A549 (cell line): Measurements from ENCODE around the gene DVL1. TPM values are rescaled to one million over a fixed set of nuclear protein-coding genes. Genes with fewer than 3 reads are reported as not detected.

ENCODE experiments used
- ATAC-seq, 2 experiments: fragments of 200-7000 bp in 1 of 2; fragments of >200 bp in 1 of 2; cut with Nextera tagmentation in 1 of 2; cut with Tn5 transposase in 1 of 2; 3 replicates each; pipeline versions ENCODE4 v1.8.0 to v1.9.1; 2018 to 2020; ENCODE audit warnings: mild to moderate bottlenecking in 1 of 2, moderate library complexity in 1 of 2
- CTCF ChIA-PET: fragments of 300-600 bp; sonication (Branson Sonifier 250); formaldehyde crosslinking; extraction: SDS; loops from one replicate; lab custom pipeline; 2021; ENCODE audit warnings: antibody characterized with exemption, inconsistent platforms; lab: Yijun Ruan, JAX
- POLR2A ChIA-PET: fragments of 350-600 bp; formaldehyde crosslinking; extraction: SDS; loops from one replicate; lab custom pipeline; 2021; ENCODE audit warnings: antibody characterized with exemption, inconsistent platforms; lab: Yijun Ruan, JAX
- DNase-seq, 2 experiments: peaks; one replicate each; pipeline versions ENCODE4 v3.0.0 to v3.0.0-alpha.2; 2011 to 2016; ENCODE audit warnings: low read depth in 1 of 2, low spot score in 1 of 2
- FAIRE-seq: peaks from 2 replicates; lab custom pipeline; 2011; peaks lifted over from hg19 to GRCh38; lab: Jason Lieb, UNC
- H3K27ac ChIP-seq, 2 experiments: fragments of >200 bp; sonication (Bioruptor Twin); formaldehyde crosslinking; 3 replicates each; pipeline ENCODE4 v1.5.1; 2016 to 2017
- H3K4me1 ChIP-seq: fragments of >200 bp; sonication (Bioruptor Twin); formaldehyde crosslinking; 3 replicates; pipeline ENCODE4 v1.6.1; 2016
- H3K4me2 ChIP-seq: fragments of >200 bp; sonication (Bioruptor Twin); formaldehyde crosslinking; 3 replicates; pipeline ENCODE4 v1.6.1; 2016
- H3K4me3 ChIP-seq: fragments of >200 bp; sonication (Bioruptor Twin); formaldehyde crosslinking; 3 replicates; pipeline ENCODE4 v1.5.1; 2016
- H3K9me3 ChIP-seq: fragments of >200 bp; sonication (Bioruptor Twin); formaldehyde crosslinking; 3 replicates; pipeline ENCODE4 v1.6.1; 2016
- ATOH8 ChIP-seq: fragments of 250-450 bp; sonication (Bioruptor Pico); IDR thresholded peaks from 2 replicates; pipeline ENCODE4 v1.5.0; 2020; ENCODE audit warnings: low read depth, mild to moderate bottlenecking, moderate library complexity
- BHLHE40 ChIP-seq: IDR thresholded peaks from 2 replicates; pipeline ENCODE4 v1.6.1; 2012; ENCODE audit warnings: low read depth, low read length, inconsistent platforms
- CBX2 ChIP-seq: fragments of 200-600 bp; sonication (generic); IDR thresholded peaks from 2 replicates; pipeline ENCODE4 v1.6.1; 2016; ENCODE audit warnings: low read depth, mild to moderate bottlenecking, borderline replicate concordance
- CEBPB ChIP-seq, 2 experiments: fragments of >200 bp in 1 of 2; sonication (Bioruptor Twin) in 1 of 2; formaldehyde crosslinking in 1 of 2; IDR thresholded peaks; 2 replicates each; pipeline ENCODE4 v1.6.1; 2012 to 2016
- FOSB ChIP-seq: fragments of 250-450 bp; sonication (Bioruptor Pico); IDR thresholded peaks from 2 replicates; pipeline ENCODE4 v1.5.0; 2020; ENCODE audit warnings: mild to moderate bottlenecking, moderate library complexity
- FOXS1 ChIP-seq: fragments of 250-450 bp; sonication (Bioruptor Pico); IDR thresholded peaks from 2 replicates; pipeline ENCODE4 v1.5.0; 2020; ENCODE audit warnings: mild to moderate bottlenecking, moderate library complexity
- GATA3 ChIP-seq: IDR thresholded peaks from 2 replicates; pipeline ENCODE4 v1.6.1; 2012; ENCODE audit warnings: borderline replicate concordance
- HOXA7 ChIP-seq: fragments of 250-450 bp; sonication (Bioruptor Pico); IDR thresholded peaks from 2 replicates; pipeline ENCODE4 v1.5.0; 2020; ENCODE audit warnings: mild to moderate bottlenecking, moderate library complexity
- HOXB13 ChIP-seq: fragments of 250-450 bp; sonication (Bioruptor Pico); IDR thresholded peaks from 2 replicates; pipeline ENCODE4 v1.5.0; 2020; ENCODE audit warnings: low read depth, mild to moderate bottlenecking, moderate library complexity
- HOXB5 ChIP-seq: fragments of 250-450 bp; sonication (Bioruptor Pico); IDR thresholded peaks from 2 replicates; pipeline ENCODE4 v1.5.0; 2020; ENCODE audit warnings: mild to moderate bottlenecking, moderate library complexity
- JUN ChIP-seq, 2 experiments: fragments of >200 bp; sonication (Bioruptor Twin); formaldehyde crosslinking; IDR thresholded peaks; 2 replicates in 1 of 2; 3 replicates in 1 of 2; pipeline ENCODE4 v1.6.1; 2016 to 2017
- MYC ChIP-seq: IDR thresholded peaks from 2 replicates; pipeline ENCODE4 v1.6.1; 2012; ENCODE audit warnings: mild to moderate bottlenecking, inconsistent platforms, low read length, improper control_type of control experiment, borderline replicate concordance
- NFE2L2 ChIP-seq: fragments of 150-350 bp; conservative IDR thresholded peaks from 2 replicates; pipeline ENCODE4 v1.6.1; 2014; ENCODE audit warnings: low read length
- NPAS2 ChIP-seq: fragments of 250-450 bp; sonication (Bioruptor Pico); IDR thresholded peaks from 2 replicates; pipeline ENCODE4 v1.8.0; 2022; ENCODE audit warnings: mild to moderate bottlenecking, moderate library complexity, borderline replicate concordance
- PHF8 ChIP-seq: fragments of 200-600 bp; sonication (generic); IDR thresholded peaks from 2 replicates; pipeline ENCODE4 v1.6.1; 2016; ENCODE audit warnings: low read depth, mild to moderate bottlenecking, antibody characterized with exemption, moderate library complexity, borderline replicate concordance
- POLR2AphosphoS2 ChIP-seq: conservative IDR thresholded peaks from 2 replicates; pipeline ENCODE4 v1.6.1; 2012; ENCODE audit warnings: low read length, improper control_type of control experiment, inconsistent platforms
- RCOR1 ChIP-seq: fragments of 150-350 bp; IDR thresholded peaks from 2 replicates; pipeline ENCODE4 v1.6.1; 2014; ENCODE audit warnings: antibody characterized with exemption, low read length, low read depth
- RFX5 ChIP-seq: fragments of 450-650 bp; IDR thresholded peaks from 2 replicates; pipeline ENCODE4 v1.7.1; 2014; ENCODE audit warnings: antibody characterized with exemption, mild to moderate bottlenecking, moderate library complexity
- SMC3 ChIP-seq: fragments of >200 bp; sonication (Bioruptor Twin); formaldehyde crosslinking; IDR thresholded peaks from 3 replicates; pipeline ENCODE4 v1.6.1; 2018; ENCODE audit warnings: inconsistent platforms
- TFCP2L1 ChIP-seq: fragments of 250-450 bp; sonication (Bioruptor Pico); IDR thresholded peaks from 2 replicates; pipeline ENCODE4 v1.5.0; 2021; ENCODE audit warnings: mild to moderate bottlenecking
- ZC3H11A ChIP-seq: fragments of 450-650 bp; IDR thresholded peaks from 2 replicates; pipeline ENCODE4 v1.6.1; 2014; ENCODE audit warnings: antibody characterized with exemption, mild to moderate bottlenecking
- ZSCAN20 ChIP-seq: fragments of 250-450 bp; sonication (Bioruptor Pico); IDR thresholded peaks from 2 replicates; pipeline ENCODE4 v1.8.0; 2022; ENCODE audit warnings: mild to moderate bottlenecking, moderate library complexity
- WGBS: methylation state at CpG from one replicate; pipeline ENCODE4 v1.1.6; 2017; ENCODE audit errors: missing lambda C conversion rate; 5-methylcytosine and 5-hydroxymethylcytosine counted together
- polyA plus RNA-seq, 4 experiments: library from polyadenylated mRNA; depleted of rRNA in 3 of 4; stranded (reverse); fragments of >200 nt; fragmentation: RNase III in 1 of 4; extraction: RNeasy Plus Mini Kit Qiagen cat#74134 plus additional on column Dnase treatment in 1 of 4; gene quantifications; 2 replicates in 3 of 4; 3 replicates in 1 of 4; pipeline ENCODE4 v1.2.3, GENCODE V29; 2011 to 2017
- TF ChIP-seq, protein P1 (sequence below): fragments of 150-350 bp; IDR thresholded peaks from 2 replicates; pipeline ENCODE4 v1.6.1; 2014; ENCODE audit warnings: low read depth, mild to moderate bottlenecking, low read length
- TF ChIP-seq, protein P2 (sequence below): fragments of >200 bp; sonication (Bioruptor Twin); formaldehyde crosslinking; IDR thresholded peaks from 2 replicates; pipeline ENCODE4 v1.6.1; 2016
- TF ChIP-seq, protein P3 (sequence below): fragments of >200 bp; sonication (Bioruptor Twin); formaldehyde crosslinking; IDR thresholded peaks from 3 replicates; pipeline ENCODE4 v1.6.1; 2016
- TF ChIP-seq, protein P4 (sequence below): IDR thresholded peaks from 2 replicates; pipeline ENCODE4 v1.6.1; 2012

DVL1 gene
- polyA plus RNA-seq, 2 of the 4 experiments (the other 2 are of a cell fraction) = 12.1 to 48.3 TPM

DNA sequence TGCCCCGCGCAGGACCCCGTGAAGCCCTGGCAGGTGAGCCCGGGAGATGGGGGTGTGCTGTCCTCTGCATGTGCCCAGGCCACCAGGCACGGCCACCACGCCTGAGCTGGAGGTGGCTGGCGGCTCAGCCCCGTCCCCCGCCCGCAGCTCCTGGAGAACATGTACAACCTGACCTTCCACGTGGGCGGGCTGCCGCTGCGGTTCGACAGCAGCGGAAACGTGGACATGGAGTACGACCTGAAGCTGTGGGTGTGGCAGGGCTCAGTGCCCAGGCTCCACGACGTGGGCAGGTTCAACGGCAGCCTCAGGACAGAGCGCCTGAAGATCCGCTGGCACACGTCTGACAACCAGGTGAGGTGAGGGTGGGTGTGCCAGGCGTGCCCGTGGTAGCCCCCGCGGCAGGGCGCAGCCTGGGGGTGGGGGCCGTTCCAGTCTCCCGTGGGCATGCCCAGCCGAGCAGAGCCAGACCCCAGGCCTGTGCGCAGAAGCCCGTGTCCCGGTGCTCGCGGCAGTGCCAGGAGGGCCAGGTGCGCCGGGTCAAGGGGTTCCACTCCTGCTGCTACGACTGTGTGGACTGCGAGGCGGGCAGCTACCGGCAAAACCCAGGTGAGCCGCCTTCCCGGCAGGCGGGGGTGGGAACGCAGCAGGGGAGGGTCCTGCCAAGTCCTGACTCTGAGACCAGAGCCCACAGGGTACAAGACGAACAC lies 16.3 kb downstream of the DVL1 start:
- no peak overlapping the region for H3K27ac ChIP-seq
- TF ChIP-seq, protein P1, sequence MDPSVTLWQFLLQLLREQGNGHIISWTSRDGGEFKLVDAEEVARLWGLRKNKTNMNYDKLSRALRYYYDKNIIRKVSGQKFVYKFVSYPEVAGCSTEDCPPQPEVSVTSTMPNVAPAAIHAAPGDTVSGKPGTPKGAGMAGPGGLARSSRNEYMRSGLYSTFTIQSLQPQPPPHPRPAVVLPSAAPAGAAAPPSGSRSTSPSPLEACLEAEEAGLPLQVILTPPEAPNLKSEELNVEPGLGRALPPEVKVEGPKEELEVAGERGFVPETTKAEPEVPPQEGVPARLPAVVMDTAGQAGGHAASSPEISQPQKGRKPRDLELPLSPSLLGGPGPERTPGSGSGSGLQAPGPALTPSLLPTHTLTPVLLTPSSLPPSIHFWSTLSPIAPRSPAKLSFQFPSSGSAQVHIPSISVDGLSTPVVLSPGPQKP = no peak
- TF ChIP-seq HOXB5 (CRISPR knock-in tag) (no peak), NFE2L2 (no peak), HOXA7 (CRISPR knock-in tag) (no peak), ATOH8 (no peak), RCOR1 (no peak), HOXB13 (CRISPR knock-in tag) (no peak), RFX5 (no peak), NPAS2 (CRISPR knock-in tag) (no peak), MYC (no peak)
- TF ChIP-seq, protein P2, sequence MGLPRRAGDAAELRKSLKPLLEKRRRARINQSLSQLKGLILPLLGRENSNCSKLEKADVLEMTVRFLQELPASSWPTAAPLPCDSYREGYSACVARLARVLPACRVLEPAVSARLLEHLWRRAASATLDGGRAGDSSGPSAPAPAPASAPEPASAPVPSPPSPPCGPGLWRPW = no peak
- TF ChIP-seq, protein P3, sequence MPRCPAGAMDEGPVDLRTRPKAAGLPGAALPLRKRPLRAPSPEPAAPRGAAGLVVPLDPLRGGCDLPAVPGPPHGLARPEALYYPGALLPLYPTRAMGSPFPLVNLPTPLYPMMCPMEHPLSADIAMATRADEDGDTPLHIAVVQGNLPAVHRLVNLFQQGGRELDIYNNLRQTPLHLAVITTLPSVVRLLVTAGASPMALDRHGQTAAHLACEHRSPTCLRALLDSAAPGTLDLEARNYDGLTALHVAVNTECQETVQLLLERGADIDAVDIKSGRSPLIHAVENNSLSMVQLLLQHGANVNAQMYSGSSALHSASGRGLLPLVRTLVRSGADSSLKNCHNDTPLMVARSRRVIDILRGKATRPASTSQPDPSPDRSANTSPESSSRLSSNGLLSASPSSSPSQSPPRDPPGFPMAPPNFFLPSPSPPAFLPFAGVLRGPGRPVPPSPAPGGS = no peak
- no peak overlapping the region for H3K4me2 ChIP-seq
- H3K4me3 ChIP-seq = no peak overlapping the region
- WGBS = no CpG with 5 or more reads among the region's 48 CpGs
- no peak for DNase-seq
- FAIRE-seq = no peak
- peaks cover 12% of the 10 kb centered on the region; the same call in 2 of the 3 replicates for H3K4me1 ChIP-seq
- ChIA-PET CTCF (interaction anchor here (1.0 to 2.5 kb wide), 3 partner anchors 11 to 41 kb away, joined by 3 to 12 read pairs (median 7); partner anchors contain the start of gene DVL1), POLR2A (no interaction called here)
- no peaks in the 10 kb centered on the region for H3K9me3 ChIP-seq
- no peak for ATAC-seq

DNA sequence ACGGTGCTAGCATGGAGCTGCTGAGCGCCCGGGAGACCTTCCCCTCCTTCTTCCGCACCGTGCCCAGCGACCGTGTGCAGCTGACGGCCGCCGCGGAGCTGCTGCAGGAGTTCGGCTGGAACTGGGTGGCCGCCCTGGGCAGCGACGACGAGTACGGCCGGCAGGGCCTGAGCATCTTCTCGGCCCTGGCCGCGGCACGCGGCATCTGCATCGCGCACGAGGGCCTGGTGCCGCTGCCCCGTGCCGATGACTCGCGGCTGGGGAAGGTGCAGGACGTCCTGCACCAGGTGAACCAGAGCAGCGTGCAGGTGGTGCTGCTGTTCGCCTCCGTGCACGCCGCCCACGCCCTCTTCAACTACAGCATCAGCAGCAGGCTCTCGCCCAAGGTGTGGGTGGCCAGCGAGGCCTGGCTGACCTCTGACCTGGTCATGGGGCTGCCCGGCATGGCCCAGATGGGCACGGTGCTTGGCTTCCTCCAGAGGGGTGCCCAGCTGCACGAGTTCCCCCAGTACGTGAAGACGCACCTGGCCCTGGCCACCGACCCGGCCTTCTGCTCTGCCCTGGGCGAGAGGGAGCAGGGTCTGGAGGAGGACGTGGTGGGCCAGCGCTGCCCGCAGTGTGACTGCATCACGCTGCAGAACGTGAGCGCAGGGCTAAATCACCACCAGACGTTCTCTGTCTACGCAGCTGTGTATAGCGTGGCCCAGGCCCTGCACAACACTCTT lies 17.0 kb downstream of the DVL1 start:
- POLR2A ChIA-PET = no interaction called here
- peaks cover 12% of the 10 kb centered on the region; the same call in 2 of the 3 replicates for H3K4me1 ChIP-seq
- 88% methylated on average over 16 of the region's 57 CpGs for WGBS
- no peak overlapping the region for H3K4me2 ChIP-seq
- CTCF ChIA-PET = interaction anchor here (1.0 to 2.5 kb wide), 4 partner anchors 12 to 40 kb away, joined by 3 to 12 read pairs (median 5); partner anchors contain the start of gene DVL1
- H3K27ac ChIP-seq = no peak overlapping the region
- DNase-seq = no peak
- no peaks in the 10 kb centered on the region for H3K9me3 ChIP-seq
- ATAC-seq = no peak
- H3K4me3 ChIP-seq = no peak overlapping the region
- no peak for FAIRE-seq
- TF ChIP-seq FOSB (CRISPR knock-in tag) (no peak), POLR2AphosphoS2 (no peak), ZSCAN20 (CRISPR knock-in tag) (no peak), CBX2 (no peak), ZC3H11A (no peak), CEBPB (IDR thresholded peaks at IDR 0.05) (no peak), TFCP2L1 (CRISPR knock-in tag) (no peak), PHF8 (no peak), GATA3 (no peak), FOXS1 (CRISPR knock-in tag) (no peak), RCOR1 (no peak), BHLHE40 (no peak), SMC3 (no peak), RFX5 (no peak), JUN (IDR thresholded peaks at IDR 0.05) (no peak)
- TF ChIP-seq, protein P4, sequence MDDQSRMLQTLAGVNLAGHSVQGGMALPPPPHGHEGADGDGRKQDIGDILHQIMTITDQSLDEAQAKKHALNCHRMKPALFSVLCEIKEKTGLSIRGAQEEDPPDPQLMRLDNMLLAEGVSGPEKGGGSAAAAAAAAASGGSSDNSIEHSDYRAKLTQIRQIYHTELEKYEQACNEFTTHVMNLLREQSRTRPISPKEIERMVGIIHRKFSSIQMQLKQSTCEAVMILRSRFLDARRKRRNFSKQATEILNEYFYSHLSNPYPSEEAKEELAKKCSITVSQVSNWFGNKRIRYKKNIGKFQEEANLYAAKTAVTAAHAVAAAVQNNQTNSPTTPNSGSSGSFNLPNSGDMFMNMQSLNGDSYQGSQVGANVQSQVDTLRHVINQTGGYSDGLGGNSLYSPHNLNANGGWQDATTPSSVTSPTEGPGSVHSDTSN = no peak
- TF ChIP-seq, protein P1 = no peak
